ENCODE measurements around the gene NUMBL.

DNA sequence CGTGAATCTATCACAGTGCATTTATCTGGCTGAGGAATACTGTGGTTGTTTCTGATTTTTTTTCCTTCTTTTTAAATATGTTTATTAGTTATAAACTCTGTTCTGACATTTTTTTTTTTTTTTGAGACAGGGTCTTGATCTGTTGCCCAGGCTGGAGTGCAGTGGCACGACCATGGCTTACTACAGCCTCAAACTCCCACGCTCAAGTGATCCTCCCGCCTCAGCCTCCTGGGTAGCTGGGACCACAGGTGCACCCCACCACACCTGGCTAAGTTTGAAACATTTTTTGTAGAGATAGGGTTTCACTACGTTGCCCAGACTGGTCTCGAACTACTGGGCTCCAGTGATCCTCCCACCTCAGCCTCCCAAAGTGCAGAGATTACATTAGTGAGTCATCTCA lies 6.6 kb upstream of the NUMBL start:
- TF ChIP-seq CTCF (IDR thresholded peaks at IDR 0.05 in 4 of 5, conservative IDR thresholded peaks at IDR 0.05 in 1 of 5) (no peak), POLR2A (IDR thresholded peaks at IDR 0.05) (no peak)

All from gastrocnemius medialis (tissue), 4 donors.